ENCODE data around the gene NR6A1.

The NR6A1 gene

GRCh38 chr9:124535846-124536245 lies 235.3 kb downstream of the NR6A1 start:
- Histone ChIP-seq H3K27ac (ENCODE audit: low read depth, low read length) (no peak overlapping the region), H3K4me3 (ENCODE audit: low read length) (no peak overlapping the region), H2BK120ac (ENCODE audit: low read depth, low read length) (no peak overlapping the region), H4K5ac (ENCODE audit: low read length) (no peak overlapping the region), H3K36me3 (ENCODE audit: control insufficient read depth, insufficient read depth, low read length) (peaks cover 7% of the 10 kb centered on the region), H3K79me2 (ENCODE audit: control insufficient read depth, insufficient read depth, low read length) (no peaks in the 10 kb centered on the region), H2AK5ac (ENCODE audit: low read length) (no peak overlapping the region), H3K4ac (ENCODE audit: low read depth, low read length) (no peak overlapping the region), H3K18ac (ENCODE audit: low read length) (no peak overlapping the region), H2BK15ac (replicated peaks; ENCODE audit: low read depth) (no peak overlapping the region), H3K9ac (ENCODE audit: low read length) (no peak overlapping the region), H3K23ac (ENCODE audit: low read length) (no peak overlapping the region), H3K79me1 (ENCODE audit: low read length) (no peaks in the 10 kb centered on the region), H2BK5ac (ENCODE audit: low read length) (no peak overlapping the region), H4K8ac (ENCODE audit: low read depth, low read length) (no peak overlapping the region), H3K27me3 (ENCODE audit: insufficient read depth, low read length, poor library complexity) (no peaks in the 10 kb centered on the region), H3K56ac (ENCODE audit: low read length) (peak overlapping the region; percentile 10), H3K4me1 (ENCODE audit: control insufficient read depth, low read depth, low read length) (no peaks in the 10 kb centered on the region), H3K4me2 (ENCODE audit: low read length) (no peak overlapping the region)
- no peak for DNase-seq
- WGBS (ENCODE audit: extremely low coverage, insufficient coverage, low lambda C conversion rate): no CpG with 5 or more reads among the region's 10 CpGs

DNA sequence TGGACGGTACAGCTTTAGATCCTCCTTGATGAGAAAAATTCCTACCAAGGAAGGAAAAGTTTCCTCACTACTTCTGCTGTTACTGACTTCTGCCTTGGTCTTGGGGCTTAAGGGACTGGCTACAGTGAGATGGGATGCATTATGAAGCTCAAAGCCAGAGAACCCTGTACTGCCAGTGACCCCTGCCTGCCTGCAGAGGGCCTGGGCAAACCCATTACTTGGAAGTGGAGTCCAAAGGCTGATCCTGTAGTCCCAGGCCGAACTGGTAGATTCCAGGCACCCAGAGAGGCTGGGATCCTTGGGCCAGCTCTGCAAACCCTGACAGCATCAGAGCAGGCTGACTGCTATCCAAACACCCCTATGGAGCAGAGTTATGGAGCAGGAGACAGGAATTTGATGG lies 238.2 kb downstream of the NR6A1 start:
- H3K27ac ChIP-seq (ENCODE audit: low read depth, low read length): no peak overlapping the region
- DNase-seq: no peak
- H3K27me3 ChIP-seq (ENCODE audit: insufficient read depth, low read length, poor library complexity): no peaks in the 10 kb centered on the region
- H4K8ac ChIP-seq (ENCODE audit: low read depth, low read length): no peak overlapping the region
- no peak overlapping the region for H4K5ac ChIP-seq (ENCODE audit: low read length)
- no peak overlapping the region for H3K56ac ChIP-seq (ENCODE audit: low read length)
- no peak overlapping the region for H3K9ac ChIP-seq (ENCODE audit: low read length)
- no peak overlapping the region for H2BK5ac ChIP-seq (ENCODE audit: low read length)
- no CpG with 5 or more reads among the region's 2 CpGs for WGBS (ENCODE audit: extremely low coverage, insufficient coverage, low lambda C conversion rate)
- H3K4ac ChIP-seq (ENCODE audit: low read depth, low read length): no peak overlapping the region
- no peak overlapping the region for H3K4me3 ChIP-seq (ENCODE audit: low read length)
- no peak overlapping the region for H2BK15ac ChIP-seq (replicated peaks; ENCODE audit: low read depth)
- H2AK5ac ChIP-seq (ENCODE audit: low read length): no peak overlapping the region
- no peaks in the 10 kb centered on the region for H3K79me1 ChIP-seq (ENCODE audit: low read length)
- H3K18ac ChIP-seq (ENCODE audit: low read length): no peak overlapping the region
- peaks cover 4% of the 10 kb centered on the region for H3K36me3 ChIP-seq (ENCODE audit: control insufficient read depth, insufficient read depth, low read length)
- no peak overlapping the region for H3K23ac ChIP-seq (ENCODE audit: low read length)
- H3K4me1 ChIP-seq (ENCODE audit: control insufficient read depth, low read depth, low read length): no peaks in the 10 kb centered on the region
- no peak overlapping the region for H3K4me2 ChIP-seq (ENCODE audit: low read length)
- no peak overlapping the region for H2BK120ac ChIP-seq (ENCODE audit: low read depth, low read length)
- H3K79me2 ChIP-seq (ENCODE audit: control insufficient read depth, insufficient read depth, low read length): no peaks in the 10 kb centered on the region

DNA sequence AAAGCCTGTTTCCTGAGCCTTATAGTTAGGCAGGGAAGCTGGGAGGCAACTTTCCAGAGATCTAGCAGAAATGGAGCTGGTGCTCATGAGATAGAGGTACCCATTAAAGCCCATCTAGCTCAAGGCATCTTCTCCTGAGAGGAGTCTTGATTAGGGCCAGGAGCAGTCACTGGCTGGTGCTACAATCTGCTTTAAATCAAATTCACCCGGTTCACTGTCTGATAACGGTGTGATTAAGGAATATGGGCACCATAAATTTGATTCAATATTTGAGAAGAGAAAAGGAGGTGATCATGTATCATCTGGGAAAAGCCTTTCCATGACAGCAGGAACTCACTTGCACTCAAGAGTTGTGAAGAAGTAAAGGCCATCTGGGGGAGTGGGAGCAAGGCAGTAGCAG lies 240.0 kb downstream of the NR6A1 start:
- H2BK15ac ChIP-seq (replicated peaks; ENCODE audit: low read depth): no peak overlapping the region
- no peaks in the 10 kb centered on the region for H3K79me1 ChIP-seq (ENCODE audit: low read length)
- no peak overlapping the region for H2AK5ac ChIP-seq (ENCODE audit: low read length)
- H3K27me3 ChIP-seq (ENCODE audit: insufficient read depth, low read length, poor library complexity): no peaks in the 10 kb centered on the region
- no peak overlapping the region for H3K4ac ChIP-seq (ENCODE audit: low read depth, low read length)
- H2BK120ac ChIP-seq (ENCODE audit: low read depth, low read length): no peak overlapping the region
- no peaks in the 10 kb centered on the region for H3K4me1 ChIP-seq (ENCODE audit: control insufficient read depth, low read depth, low read length)
- no peak overlapping the region for H3K27ac ChIP-seq (ENCODE audit: low read depth, low read length)
- H3K4me3 ChIP-seq (ENCODE audit: low read length): no peak overlapping the region
- H4K8ac ChIP-seq (ENCODE audit: low read depth, low read length): no peak overlapping the region
- H4K5ac ChIP-seq (ENCODE audit: low read length): no peak overlapping the region
- no peak for DNase-seq
- no peak overlapping the region for H2BK5ac ChIP-seq (ENCODE audit: low read length)
- H3K4me2 ChIP-seq (ENCODE audit: low read length): no peak overlapping the region
- H3K79me2 ChIP-seq (ENCODE audit: control insufficient read depth, insufficient read depth, low read length): no peaks in the 10 kb centered on the region
- H3K56ac ChIP-seq (ENCODE audit: low read length): no peak overlapping the region
- no peak overlapping the region for H3K23ac ChIP-seq (ENCODE audit: low read length)
- peaks cover 8% of the 10 kb centered on the region for H3K36me3 ChIP-seq (ENCODE audit: control insufficient read depth, insufficient read depth, low read length)
- no CpG with 5 or more reads among the region's 2 CpGs for WGBS (ENCODE audit: extremely low coverage, insufficient coverage, low lambda C conversion rate)
- H3K18ac ChIP-seq (ENCODE audit: low read length): no peak overlapping the region
- H3K9ac ChIP-seq (ENCODE audit: low read length): no peak overlapping the region

- Histone ChIP-seq H3K27me3 (ENCODE audit: insufficient read depth, low read length, poor library complexity) (no peaks in the 10 kb centered on the region), H3K79me2 (ENCODE audit: control insufficient read depth, insufficient read depth, low read length) (no peaks in the 10 kb centered on the region), H3K23ac (ENCODE audit: low read length) (no peak overlapping the region), H3K4me2 (ENCODE audit: low read length) (no peak overlapping the region), H2BK120ac (ENCODE audit: low read depth, low read length) (no peak overlapping the region), H2AK5ac (ENCODE audit: low read length) (no peak overlapping the region), H3K79me1 (ENCODE audit: low read length) (no peaks in the 10 kb centered on the region), H3K27ac (ENCODE audit: low read depth, low read length) (no peak overlapping the region), H3K4me3 (ENCODE audit: low read length) (no peak overlapping the region), H3K4ac (ENCODE audit: low read depth, low read length) (no peak overlapping the region), H3K56ac (ENCODE audit: low read length) (no peak overlapping the region), H4K8ac (ENCODE audit: low read depth, low read length) (no peak overlapping the region), H4K5ac (ENCODE audit: low read length) (no peak overlapping the region), H3K9ac (ENCODE audit: low read length) (no peak overlapping the region), H3K18ac (ENCODE audit: low read length) (no peak overlapping the region), H3K36me3 (ENCODE audit: control insufficient read depth, insufficient read depth, low read length) (peaks cover 4% of the 10 kb centered on the region), H2BK15ac (replicated peaks; ENCODE audit: low read depth) (no peak overlapping the region), H3K4me1 (ENCODE audit: control insufficient read depth, low read depth, low read length) (no peaks in the 10 kb centered on the region), H2BK5ac (ENCODE audit: low read length) (no peak overlapping the region)
- DNase-seq: no peak
- no CpG with 5 or more reads among the region's 4 CpGs for WGBS (ENCODE audit: extremely low coverage, insufficient coverage, low lambda C conversion rate)
These were observed 240.9 kb downstream of the NR6A1 start for GRCh38 chr9:124530246-124530645.

DNA sequence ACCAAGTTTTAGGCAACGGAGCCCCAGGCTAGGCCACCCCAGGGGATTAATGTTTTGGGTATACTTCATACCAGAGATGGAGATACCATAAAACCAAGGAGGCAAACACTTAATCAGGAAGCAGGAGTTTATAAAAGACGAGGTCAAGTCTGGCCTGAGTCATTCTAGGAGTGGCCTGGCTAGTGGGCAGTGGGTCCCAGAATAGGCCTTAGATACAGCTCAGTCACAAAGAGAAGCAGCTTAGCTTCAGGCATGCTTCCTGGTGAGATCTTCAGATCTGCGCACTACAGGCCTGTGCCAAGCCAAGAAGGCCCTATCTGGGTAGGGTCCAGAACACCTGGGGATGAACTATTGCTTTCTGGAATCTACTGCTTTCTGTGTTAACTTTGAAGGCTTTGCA lies 243.3 kb downstream of the NR6A1 start:
- Histone ChIP-seq H4K8ac (ENCODE audit: low read depth, low read length) (no peak overlapping the region), H3K18ac (ENCODE audit: low read length) (no peak overlapping the region), H2BK15ac (replicated peaks; ENCODE audit: low read depth) (no peak overlapping the region), H2BK120ac (ENCODE audit: low read depth, low read length) (no peak overlapping the region), H3K36me3 (ENCODE audit: control insufficient read depth, insufficient read depth, low read length) (peaks cover 4% of the 10 kb centered on the region), H3K4me1 (ENCODE audit: control insufficient read depth, low read depth, low read length) (no peaks in the 10 kb centered on the region), H2BK5ac (ENCODE audit: low read length) (no peak overlapping the region), H2AK5ac (ENCODE audit: low read length) (no peak overlapping the region), H3K4me3 (ENCODE audit: low read length) (no peak overlapping the region), H3K27ac (ENCODE audit: low read depth, low read length) (no peak overlapping the region), H3K56ac (ENCODE audit: low read length) (no peak overlapping the region), H3K79me1 (ENCODE audit: low read length) (no peaks in the 10 kb centered on the region), H3K9ac (ENCODE audit: low read length) (no peak overlapping the region), H3K23ac (ENCODE audit: low read length) (no peak overlapping the region), H3K79me2 (ENCODE audit: control insufficient read depth, insufficient read depth, low read length) (no peaks in the 10 kb centered on the region), H3K4ac (ENCODE audit: low read depth, low read length) (no peak overlapping the region), H3K27me3 (ENCODE audit: insufficient read depth, low read length, poor library complexity) (no peaks in the 10 kb centered on the region), H3K4me2 (ENCODE audit: low read length) (no peak overlapping the region), H4K5ac (ENCODE audit: low read length) (no peak overlapping the region)
- no CpG with 5 or more reads among the region's 3 CpGs for WGBS (ENCODE audit: extremely low coverage, insufficient coverage, low lambda C conversion rate)
- DNase-seq: no peak

- H3K4me3 ChIP-seq (ENCODE audit: low read length): no peak overlapping the region
- H3K79me2 ChIP-seq (ENCODE audit: control insufficient read depth, insufficient read depth, low read length): no peaks in the 10 kb centered on the region
- H3K56ac ChIP-seq (ENCODE audit: low read length): no peak overlapping the region
- DNase-seq: no peak
- no peak overlapping the region for H3K18ac ChIP-seq (ENCODE audit: low read length)
- no peak overlapping the region for H4K8ac ChIP-seq (ENCODE audit: low read depth, low read length)
- H3K9ac ChIP-seq (ENCODE audit: low read length): no peak overlapping the region
- no peak overlapping the region for H3K23ac ChIP-seq (ENCODE audit: low read length)
- no peak overlapping the region for H2AK5ac ChIP-seq (ENCODE audit: low read length)
- no CpG with 5 or more reads among the region's 2 CpGs for WGBS (ENCODE audit: extremely low coverage, insufficient coverage, low lambda C conversion rate)
- no peak overlapping the region for H3K27ac ChIP-seq (ENCODE audit: low read depth, low read length)
- H3K4me1 ChIP-seq (ENCODE audit: control insufficient read depth, low read depth, low read length): no peaks in the 10 kb centered on the region
- H3K36me3 ChIP-seq (ENCODE audit: control insufficient read depth, insufficient read depth, low read length): peaks cover 4% of the 10 kb centered on the region
- H2BK5ac ChIP-seq (ENCODE audit: low read length): no peak overlapping the region
- H2BK120ac ChIP-seq (ENCODE audit: low read depth, low read length): no peak overlapping the region
- H3K79me1 ChIP-seq (ENCODE audit: low read length): no peaks in the 10 kb centered on the region
- H2BK15ac ChIP-seq (replicated peaks; ENCODE audit: low read depth): no peak overlapping the region
- H3K4me2 ChIP-seq (ENCODE audit: low read length): no peak overlapping the region
- H3K27me3 ChIP-seq (ENCODE audit: insufficient read depth, low read length, poor library complexity): no peaks in the 10 kb centered on the region
- no peak overlapping the region for H4K5ac ChIP-seq (ENCODE audit: low read length)
- H3K4ac ChIP-seq (ENCODE audit: low read depth, low read length): no peak overlapping the region
These were observed 244.9 kb downstream of the NR6A1 start for GRCh38 chr9:124526174-124526573.

All from mesendoderm (in vitro differentiated cells).